PC-9 (cell line): ENCODE data around the gene SREBF2.

Experiments used
- EZH2 ChIP-seq: fragments of 200-600 bp; sonication (generic); IDR thresholded peaks from 2 replicates; pipeline ENCODE4 v1.8.0; 2017; ENCODE audit warnings: antibody characterized with exemption, low read depth
- TF ChIP-seq, protein P1 (sequence below): fragments of 200-600 bp; sonication (generic); conservative IDR thresholded peaks from 2 replicates; pipeline ENCODE4 v1.6.1; 2017; ENCODE audit warnings: mixed run types, antibody characterized with exemption, mild to moderate bottlenecking, moderate library complexity

DNA sequence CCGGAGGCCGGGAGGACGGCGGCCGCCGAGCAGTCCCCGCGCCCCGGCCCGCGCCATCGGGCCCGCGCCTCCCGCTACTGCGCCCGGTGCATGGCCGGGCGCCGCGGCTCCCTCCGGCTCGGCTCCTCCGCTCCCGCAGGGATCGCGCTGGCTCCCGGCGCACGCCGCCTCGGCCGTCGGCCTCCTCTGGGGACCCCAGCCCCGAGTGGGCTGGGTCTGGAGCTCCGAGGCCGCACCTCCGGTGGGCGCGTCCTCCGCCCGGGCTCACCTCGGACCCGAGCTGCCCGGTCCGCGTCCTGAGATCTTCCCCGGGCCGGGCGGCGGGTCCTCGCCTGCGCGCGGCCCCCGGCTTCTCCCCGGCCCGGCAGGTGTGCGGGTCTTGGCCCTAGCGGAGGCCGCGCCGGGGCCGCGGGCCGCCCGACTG, 81.7 kb downstream of the SREBF2 start:
- TF ChIP-seq, protein P1, sequence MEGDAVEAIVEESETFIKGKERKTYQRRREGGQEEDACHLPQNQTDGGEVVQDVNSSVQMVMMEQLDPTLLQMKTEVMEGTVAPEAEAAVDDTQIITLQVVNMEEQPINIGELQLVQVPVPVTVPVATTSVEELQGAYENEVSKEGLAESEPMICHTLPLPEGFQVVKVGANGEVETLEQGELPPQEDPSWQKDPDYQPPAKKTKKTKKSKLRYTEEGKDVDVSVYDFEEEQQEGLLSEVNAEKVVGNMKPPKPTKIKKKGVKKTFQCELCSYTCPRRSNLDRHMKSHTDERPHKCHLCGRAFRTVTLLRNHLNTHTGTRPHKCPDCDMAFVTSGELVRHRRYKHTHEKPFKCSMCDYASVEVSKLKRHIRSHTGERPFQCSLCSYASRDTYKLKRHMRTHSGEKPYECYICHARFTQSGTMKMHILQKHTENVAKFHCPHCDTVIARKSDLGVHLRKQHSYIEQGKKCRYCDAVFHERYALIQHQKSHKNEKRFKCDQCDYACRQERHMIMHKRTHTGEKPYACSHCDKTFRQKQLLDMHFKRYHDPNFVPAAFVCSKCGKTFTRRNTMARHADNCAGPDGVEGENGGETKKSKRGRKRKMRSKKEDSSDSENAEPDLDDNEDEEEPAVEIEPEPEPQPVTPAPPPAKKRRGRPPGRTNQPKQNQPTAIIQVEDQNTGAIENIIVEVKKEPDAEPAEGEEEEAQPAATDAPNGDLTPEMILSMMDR: no peak
- TF ChIP-seq EZH2: no peak
